Ishikawa (cell line): ENCODE measurements around the gene TSSK1B.

Experiments used
- TAF1 ChIP-seq: IDR thresholded peaks from 2 replicates; pipeline ENCODE4 v1.6.1; 2012; ENCODE audit warnings: low read depth, mild to moderate bottlenecking
- YY1 ChIP-seq: IDR thresholded peaks from 2 replicates; pipeline ENCODE4 v1.6.1; 2012; ENCODE audit warnings: low read depth

TSSK1B gene

GRCh38 chr5:113382731-113383130, 52.1 kb downstream of the TSSK1B start:
- TF ChIP-seq YY1 (no peak), TAF1 (no peak)
